GM18867 (cell line): ENCODE measurements around the gene CEP63.
A peak's percentile ranks its signal among the peaks of the same experiment; 100 is the strongest.
"Not testable (repeated sequence)": the region's sequence is repeated elsewhere in the genome, so short reads cannot be mapped to it uniquely, and the experiment has no call there.

ENCODE experiments used
- ATAC-seq: cut with Tn5 transposase; IDR thresholded peaks from one replicate; pipeline ENCODE4 v1.9.1; 2021; ENCODE audit warnings: mild to moderate bottlenecking, moderate library complexity; ENCODE audit not compliant: unreplicated experiment

The CEP63 gene

DNA sequence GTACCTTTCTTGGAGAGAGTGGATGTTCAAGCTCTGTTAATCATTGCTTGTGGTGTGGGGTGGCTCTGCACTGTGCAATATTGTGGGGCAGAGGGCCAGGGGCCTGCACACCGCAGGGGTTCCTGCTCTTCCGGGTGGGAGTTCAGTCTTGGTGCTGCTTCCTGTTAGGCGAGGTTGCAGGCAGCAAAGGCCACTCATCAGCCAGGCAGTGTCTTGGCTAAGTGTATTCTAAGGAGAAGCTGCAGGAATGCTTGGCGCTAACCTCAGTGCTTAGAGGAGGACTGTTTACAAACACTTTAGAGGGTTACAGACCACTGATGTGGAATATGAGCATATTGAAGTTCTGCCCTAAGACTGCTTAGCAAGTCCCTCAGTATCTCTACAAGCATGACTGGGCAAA, 81.7 kb downstream of the CEP63 start:
- no peak for ATAC-seq

DNA sequence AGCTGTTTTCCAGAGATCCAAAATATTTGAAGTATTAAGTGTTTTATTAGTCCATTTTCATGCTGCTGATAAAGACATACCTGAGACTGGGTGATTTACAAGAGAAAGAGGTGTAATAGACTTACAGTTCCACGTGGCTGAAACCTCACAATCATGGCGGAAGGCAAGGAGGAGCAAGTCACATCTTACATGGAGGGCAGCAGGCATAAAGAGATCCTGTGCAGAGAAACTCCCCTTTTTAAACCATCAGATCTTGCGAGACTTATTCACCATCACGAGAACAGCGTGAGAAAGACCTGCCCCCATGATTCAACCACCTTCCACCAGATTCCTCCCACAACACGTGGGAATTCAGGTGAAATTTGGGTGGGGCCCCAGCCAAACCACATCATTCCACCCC, 82.9 kb downstream of the CEP63 start:
- ATAC-seq = no peak

DNA sequence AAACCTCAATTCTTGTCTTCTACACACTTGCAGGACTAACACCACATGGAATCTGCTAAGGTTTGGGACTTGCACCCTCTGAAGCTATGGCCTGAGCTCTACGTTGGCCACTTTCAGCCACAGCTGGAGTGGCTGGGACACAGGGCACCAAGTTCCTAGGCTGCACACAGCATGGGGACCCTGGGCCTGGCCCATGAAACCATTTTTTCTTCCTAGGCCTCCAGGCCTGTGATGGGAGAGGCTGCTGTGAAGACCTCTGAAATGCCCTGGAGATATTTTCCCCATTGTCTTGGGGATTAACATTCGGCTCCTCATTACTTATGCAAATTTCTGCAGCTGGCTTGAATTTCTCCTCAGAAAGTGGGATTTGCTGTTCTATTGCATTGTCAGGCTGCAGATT, 84.0 kb downstream of the CEP63 start:
- not testable (repeated sequence) for ATAC-seq

DNA sequence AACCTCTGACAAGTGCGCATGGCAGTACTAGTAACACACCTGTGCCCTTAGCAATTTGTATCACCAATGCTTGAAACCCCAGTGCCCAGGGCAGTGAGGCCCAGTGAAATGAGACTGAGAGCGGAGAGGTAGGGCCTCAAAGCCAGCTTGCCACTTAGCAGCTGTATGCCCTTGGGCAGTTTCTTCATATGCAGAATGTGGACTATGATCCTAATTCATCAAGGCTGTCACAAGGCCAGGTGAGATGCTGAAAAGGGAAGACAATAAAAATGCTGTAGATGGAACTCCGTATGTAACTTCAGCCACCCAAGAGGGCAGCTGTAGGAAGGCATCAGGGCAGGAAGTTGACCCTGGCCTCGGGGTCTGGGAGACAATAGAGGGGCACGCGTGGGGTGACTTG, 90.6 kb downstream of the CEP63 start:
- ATAC-seq = no peak

- ATAC-seq = no peak
Measured at GRCh38 chr3:134576831-134577230, 91.0 kb downstream of the CEP63 start.

DNA sequence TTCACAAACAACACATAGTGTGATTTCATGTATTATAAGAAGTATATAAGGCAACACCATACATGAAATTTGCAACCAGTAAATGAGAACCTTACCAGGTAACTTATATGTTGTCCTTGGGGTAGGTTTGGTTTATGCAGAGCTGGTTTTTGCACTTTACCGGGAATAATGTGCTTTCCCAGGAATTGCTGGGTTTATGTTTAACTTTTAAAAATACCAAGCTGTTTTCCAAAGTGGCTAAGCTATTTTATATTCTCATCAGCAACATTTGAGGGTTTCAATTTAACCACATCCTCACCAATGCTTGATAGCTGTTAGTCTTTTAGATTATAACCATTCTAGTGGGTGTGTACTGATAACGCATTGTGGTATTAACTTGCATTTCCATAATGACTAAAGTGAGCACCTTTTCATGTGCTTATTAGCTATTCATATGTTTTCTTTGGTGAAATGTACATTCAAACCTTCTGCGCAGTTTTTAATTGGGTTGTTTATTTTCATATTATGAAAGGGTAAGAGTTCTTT, 93.3 kb downstream of the CEP63 start:
- ATAC-seq = no peak

- no peak for ATAC-seq
Measured at GRCh38 chr3:134590766-134591165, 104.9 kb downstream of the CEP63 start.

GRCh38 chr3:134592806-134593205, 106.9 kb downstream of the CEP63 start:
- no peak for ATAC-seq

DNA sequence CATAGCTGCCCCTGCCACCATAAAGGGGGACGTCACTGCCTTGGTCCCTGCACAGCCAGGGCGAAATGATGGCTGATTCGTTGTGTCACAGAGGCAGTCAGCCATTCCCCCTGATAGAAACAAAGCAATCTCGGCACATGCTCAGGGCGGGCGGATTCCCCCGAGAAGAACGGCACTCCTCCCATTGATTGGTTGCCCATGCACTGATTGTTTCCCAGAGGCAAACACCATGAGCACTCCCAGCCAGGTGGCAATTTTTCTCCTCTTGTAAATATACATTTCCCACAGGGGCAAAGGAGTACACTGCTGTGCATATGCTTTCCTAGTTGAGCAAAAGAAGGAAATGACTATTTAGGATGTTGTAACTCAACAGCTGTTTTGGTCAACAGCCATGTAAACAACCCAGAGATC, 108.5 kb downstream of the CEP63 start:
- no peak for ATAC-seq

- ATAC-seq = not testable (repeated sequence)
Measured at GRCh38 chr3:134594986-134595385, 109.1 kb downstream of the CEP63 start.

GRCh38 chr3:134597390-134597970, 111.6 kb downstream of the CEP63 start:
- ATAC-seq = no peak

- ATAC-seq = no peak
Measured at GRCh38 chr3:134598763-134599545, 113.1 kb downstream of the CEP63 start.

- no peak for ATAC-seq
Measured at GRCh38 chr3:134600206-134600605, 114.3 kb downstream of the CEP63 start.

DNA sequence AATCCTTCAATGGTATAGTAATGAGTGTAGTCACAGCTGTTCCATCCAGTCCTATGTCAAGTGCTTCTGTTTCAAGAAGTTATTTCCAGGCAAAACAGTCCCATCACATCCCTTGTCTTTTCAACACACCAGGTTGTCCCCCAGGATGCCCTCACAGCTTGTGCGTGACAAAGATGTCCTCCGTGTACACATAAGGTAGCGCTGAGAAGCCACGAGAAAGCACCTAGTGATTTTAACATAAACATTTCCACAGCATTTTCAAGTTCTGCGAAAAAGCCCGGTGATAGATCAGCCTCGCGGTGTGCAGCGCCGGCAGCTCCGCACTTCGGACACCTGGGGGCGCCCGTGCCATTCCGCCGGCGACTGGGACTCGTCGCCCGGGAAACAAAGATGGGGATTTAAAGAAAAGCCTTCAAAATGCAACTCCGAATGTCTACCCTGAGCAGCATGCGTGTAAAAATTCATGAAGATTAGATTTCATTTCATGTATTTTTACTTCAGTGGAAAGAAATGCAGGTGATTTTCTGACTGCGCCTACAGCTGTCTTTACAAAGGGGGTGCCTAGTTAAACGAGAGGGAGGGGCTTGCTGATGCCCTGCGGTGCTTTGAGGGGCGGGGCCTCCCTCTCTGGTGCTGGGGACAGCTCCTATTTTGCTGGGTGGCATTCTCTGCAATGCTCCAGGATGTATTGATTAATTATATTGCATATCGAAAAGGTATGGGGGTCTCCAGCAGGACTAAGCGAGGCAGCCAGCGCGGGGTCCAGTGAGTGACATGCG, 115.0 kb downstream of the CEP63 start:
- ATAC-seq = peak; percentile 87

- ATAC-seq = no peak
Measured at GRCh38 chr3:134601539-134602439, 115.9 kb downstream of the CEP63 start.

- ATAC-seq = no peak
Measured at GRCh38 chr3:134602440-134602814, 116.6 kb downstream of the CEP63 start.

GRCh38 chr3:134603480-134603879, 117.6 kb downstream of the CEP63 start:
- ATAC-seq = no peak

- no peak for ATAC-seq
Measured at GRCh38 chr3:134603956-134604355, 118.1 kb downstream of the CEP63 start.

DNA sequence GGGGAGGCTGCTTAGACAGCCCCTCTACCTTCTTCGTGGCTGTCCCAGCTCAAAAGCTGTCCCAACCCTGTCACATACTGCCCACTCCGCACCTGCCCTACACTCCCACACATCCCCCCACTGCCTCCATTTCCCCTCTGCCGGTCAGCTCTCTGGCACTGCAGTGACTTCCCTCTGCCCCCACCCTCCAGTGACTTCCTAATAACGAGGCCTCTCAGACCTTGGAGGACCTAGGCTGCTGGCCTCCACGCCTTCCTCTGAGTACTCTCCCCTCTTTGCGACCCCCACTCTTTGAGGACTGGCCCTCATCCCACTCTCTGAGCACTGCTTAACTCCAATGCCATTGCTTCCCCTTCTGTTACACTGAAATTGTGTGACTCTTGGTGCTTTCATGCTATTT, 119.7 kb downstream of the CEP63 start:
- no peak for ATAC-seq
